Osteocyte (in vitro differentiated cells): Measurements from ENCODE around the gene TGM1. TPM values are rescaled to one million over a fixed set of nuclear protein-coding genes. Genes with fewer than 3 reads are reported as not detected.

Source experiments
- DNase-seq: peaks from one replicate; pipeline ENCODE4 v3.0.0; 2021; ENCODE audit warnings: mixed read lengths; ENCODE audit not compliant: unreplicated experiment; ENCODE audit errors: extremely low spot score
- H3K27ac Mint-ChIP-seq: one replicate; pipeline ENCODE4 v1.8.0; 2021; ENCODE audit warnings: mild to moderate bottlenecking, mixed read lengths; ENCODE audit not compliant: unreplicated experiment
- H3K27me3 Mint-ChIP-seq: one replicate; pipeline ENCODE4 v1.8.0; 2021; ENCODE audit warnings: mixed read lengths; ENCODE audit not compliant: unreplicated experiment
- H3K36me3 Mint-ChIP-seq: one replicate; pipeline ENCODE4 v1.8.0; 2021; ENCODE audit warnings: mixed read lengths; ENCODE audit not compliant: unreplicated experiment
- H3K4me1 Mint-ChIP-seq: one replicate; pipeline ENCODE4 v1.8.0; 2021; ENCODE audit warnings: mixed read lengths; ENCODE audit not compliant: unreplicated experiment
- H3K4me3 Mint-ChIP-seq: one replicate; pipeline ENCODE4 v1.8.0; 2021; ENCODE audit warnings: mild to moderate bottlenecking, moderate library complexity, mixed read lengths; ENCODE audit not compliant: unreplicated experiment
- H3K9me3 Mint-ChIP-seq: one replicate; pipeline ENCODE4 v1.8.0; 2021; ENCODE audit warnings: mixed read lengths; ENCODE audit not compliant: unreplicated experiment
- CTCF ChIP-seq: fragments of 200-600 bp; sonication (generic); IDR thresholded peaks from 2 replicates; pipeline ENCODE4 v1.5.0; 2021; ENCODE audit warnings: antibody characterized with exemption, mild to moderate bottlenecking, moderate library complexity
- total RNA-seq: library from RNA; stranded (reverse); gene quantifications from 2 replicates; pipeline ENCODE4 v1.2.1, GENCODE V29; 2021

The TGM1 gene
- total RNA-seq, 1 donor from 2014 or later: 2.1 TPM

- Mint-ChIP-seq H3K27me3 (no peaks in the 10 kb centered on the region), H3K4me1 (peaks cover 5% of the 10 kb centered on the region), H3K27ac (no peak overlapping the region), H3K4me3 (no peak overlapping the region), H3K9me3 (no peaks in the 10 kb centered on the region), H3K36me3 (no peaks in the 10 kb centered on the region)
- no peak for TF ChIP-seq CTCF
- no peak for DNase-seq
Observed at GRCh38 chr14:24279301-24280186, 16.6 kb upstream of the TGM1 start.

DNA sequence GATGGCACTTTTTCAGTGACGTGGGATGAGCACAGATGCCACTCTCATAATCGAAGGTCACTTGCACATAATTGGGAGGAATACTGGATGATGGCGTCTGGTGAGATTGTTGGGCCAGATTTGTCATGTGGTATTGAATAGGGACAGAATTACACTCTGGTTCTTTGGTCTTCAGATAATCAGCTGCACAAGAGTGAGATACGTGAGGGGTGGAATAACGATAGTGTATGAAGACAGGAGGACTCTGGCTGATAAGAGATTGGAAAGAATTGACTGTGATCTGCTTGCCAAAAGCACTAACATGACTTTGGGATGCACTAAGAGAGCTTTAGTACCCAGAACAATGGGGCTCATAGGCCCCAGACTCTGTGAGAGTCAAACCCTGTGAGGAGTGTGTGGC is 15.4 kb upstream of the TGM1 start:
- no peak overlapping the region for H3K27ac Mint-ChIP-seq
- no peak overlapping the region for H3K4me3 Mint-ChIP-seq
- H3K4me1 Mint-ChIP-seq: peaks cover 5% of the 10 kb centered on the region
- no peaks in the 10 kb centered on the region for H3K36me3 Mint-ChIP-seq
- TF ChIP-seq CTCF: no peak
- H3K27me3 Mint-ChIP-seq: no peaks in the 10 kb centered on the region
- no peaks in the 10 kb centered on the region for H3K9me3 Mint-ChIP-seq
- DNase-seq: no peak

DNA sequence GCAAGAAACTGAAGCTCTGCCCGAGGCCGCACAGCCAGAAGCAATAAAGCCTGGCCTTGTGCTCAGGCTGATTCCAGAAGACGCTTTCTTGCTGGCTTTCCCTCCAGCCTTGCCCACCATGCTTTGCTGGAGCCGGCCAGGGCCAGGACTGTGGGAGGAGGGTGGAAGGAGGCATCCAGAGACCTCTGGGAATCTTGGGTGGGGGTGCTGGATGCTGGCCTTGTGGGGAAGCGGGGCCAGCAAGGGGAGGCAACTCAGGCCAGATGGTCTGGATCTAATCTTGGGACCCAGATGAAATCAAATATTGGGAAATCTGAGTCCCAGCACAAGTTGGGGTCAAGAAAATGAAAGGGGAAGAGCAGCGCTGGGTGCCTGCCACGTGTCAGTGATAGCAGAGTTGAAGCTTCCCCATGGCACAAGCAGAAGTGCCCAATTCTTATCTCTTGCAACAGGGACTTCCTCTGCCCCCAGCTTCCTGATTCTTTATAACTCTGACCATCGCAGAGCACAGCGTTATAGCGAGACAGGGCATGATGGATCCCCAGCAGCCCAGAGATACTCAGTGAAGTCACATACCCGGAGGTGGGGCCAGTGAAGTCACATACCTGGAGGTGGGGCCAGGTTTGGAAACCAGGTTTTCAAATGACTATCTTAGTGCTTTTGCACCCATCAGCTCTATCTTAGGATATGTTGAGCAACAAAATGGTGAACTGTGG is 14.8 kb upstream of the TGM1 start:
- Mint-ChIP-seq H3K27ac (no peak overlapping the region), H3K27me3 (no peaks in the 10 kb centered on the region), H3K36me3 (no peaks in the 10 kb centered on the region), H3K4me1 (peaks cover under 1% of the 10 kb centered on the region), H3K9me3 (no peaks in the 10 kb centered on the region), H3K4me3 (no peak overlapping the region)
- no peak for DNase-seq
- TF ChIP-seq CTCF: no peak

GRCh38 chr14:24277071-24277470 is 14.1 kb upstream of the TGM1 start:
- Mint-ChIP-seq H3K9me3 (no peaks in the 10 kb centered on the region), H3K27ac (no peak overlapping the region), H3K36me3 (no peaks in the 10 kb centered on the region), H3K27me3 (no peaks in the 10 kb centered on the region), H3K4me3 (no peak overlapping the region), H3K4me1 (peaks cover 7% of the 10 kb centered on the region)
- no peak for TF ChIP-seq CTCF
- no peak for DNase-seq

- TF ChIP-seq CTCF: no peak
- peaks cover 14% of the 10 kb centered on the region for H3K4me1 Mint-ChIP-seq
- H3K27me3 Mint-ChIP-seq: no peaks in the 10 kb centered on the region
- DNase-seq: no peak
- no peaks in the 10 kb centered on the region for H3K36me3 Mint-ChIP-seq
- H3K27ac Mint-ChIP-seq: no peak overlapping the region
- no peaks in the 10 kb centered on the region for H3K9me3 Mint-ChIP-seq
- no peak overlapping the region for H3K4me3 Mint-ChIP-seq
Observed at GRCh38 chr14:24274101-24274543, 11.1 kb upstream of the TGM1 start.
